ENCODE results near the gene GNG12.

The GNG12 gene

DNA sequence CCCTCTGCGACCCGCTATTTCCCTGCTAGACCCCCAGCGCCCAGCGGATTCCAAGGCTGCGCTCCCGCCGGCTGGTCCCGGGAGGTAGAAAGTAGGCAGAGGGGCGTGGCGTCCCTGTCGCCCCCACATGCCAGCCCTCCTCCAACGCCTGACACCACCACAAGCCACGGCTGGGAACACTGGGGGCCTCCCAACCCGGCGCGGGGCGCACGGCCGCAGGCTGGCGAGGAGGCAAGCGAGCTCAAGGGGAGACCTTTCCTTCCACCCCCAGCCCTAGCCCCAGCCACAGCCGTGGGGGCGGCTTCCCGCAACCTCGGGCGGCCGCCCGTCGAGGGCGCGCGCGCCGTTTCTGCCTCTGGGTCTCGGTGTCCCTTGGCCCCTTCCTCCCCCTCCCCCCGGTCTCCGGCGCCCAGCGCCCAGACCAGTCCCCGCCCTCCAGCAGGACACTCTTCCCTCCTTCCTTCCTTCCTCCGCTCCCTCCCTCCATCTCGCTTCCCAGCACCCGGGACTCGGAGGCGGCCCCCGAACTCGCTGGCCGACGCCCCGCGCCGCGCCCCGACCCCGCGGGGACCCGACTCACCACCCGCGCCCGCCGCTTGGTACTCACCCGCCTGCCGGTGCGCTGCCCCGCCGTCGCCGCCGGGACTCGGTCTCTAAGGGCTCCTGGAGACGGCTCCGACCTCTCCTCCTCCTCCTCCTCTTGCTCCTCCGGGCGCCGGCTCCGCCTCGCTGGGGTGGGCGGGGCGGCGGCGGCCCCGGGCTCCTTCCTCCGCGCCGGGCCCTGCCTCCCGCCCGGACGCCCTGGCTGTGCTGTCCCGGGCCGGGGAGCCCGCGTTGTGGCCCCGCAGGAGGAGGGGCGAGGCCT lies at the start of gene GNG12:
Gene GNG12 (minus strand): TSS at position 731 of the 865 bp plus-strand sequence. CDS start 125,781 bp downstream, outside the sequence.
- H2AFZ ChIP-seq (ENCODE audit: low read length, unreplicated experiment), result peak within 1 kb of the TSS; percentile 59
- peak within 1 kb of the TSS; percentile 90 for H3K27ac ChIP-seq (ENCODE audit: low read depth, low read length)

DNA sequence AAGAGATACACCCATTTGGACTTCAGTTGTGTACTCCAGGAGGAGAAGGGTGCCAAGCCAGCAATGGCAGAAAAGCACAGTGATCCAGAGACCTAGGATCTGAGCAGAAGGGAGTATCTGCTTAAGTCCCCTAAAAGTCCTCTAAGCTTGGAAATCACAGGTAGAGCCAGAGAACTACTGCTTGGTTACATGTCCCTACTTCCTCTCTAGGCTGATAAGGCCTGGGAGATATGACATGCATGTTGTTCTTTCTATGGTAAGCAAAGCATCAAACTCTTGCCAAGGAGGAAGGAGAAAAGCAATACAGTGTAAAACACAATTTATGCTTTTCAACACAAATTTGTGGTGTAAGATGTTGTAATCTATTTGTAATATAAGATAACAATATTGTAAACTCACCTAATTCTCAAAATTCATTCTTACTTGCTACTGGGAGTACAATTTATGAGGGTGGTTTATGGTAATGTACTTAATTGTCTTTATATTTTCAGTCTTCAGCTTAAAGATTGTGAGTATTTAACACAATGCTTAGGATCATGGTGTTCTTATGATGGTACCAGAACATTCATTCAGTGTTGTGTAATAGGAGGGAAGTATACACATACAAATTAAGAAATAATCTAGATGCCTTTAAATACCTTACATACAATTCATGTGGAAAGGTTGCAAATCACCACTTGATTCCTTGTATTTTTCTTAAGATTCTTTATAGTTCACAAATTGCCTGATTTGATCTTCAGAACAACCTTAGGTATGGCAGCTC lies 49.1 kb upstream of the GNG12 start:
- Histone ChIP-seq H3K27ac (ENCODE audit: low read depth, low read length) (peak overlapping the region; percentile 94), H3K36me3 (ENCODE audit: insufficient read depth, low read length) (no peaks in the 10 kb centered on the region), H3K4me3 (ENCODE audit: low read depth, low read length) (no peak overlapping the region), H3K27me3 (ENCODE audit: insufficient read depth, low read length) (no peaks in the 10 kb centered on the region), H2AFZ (ENCODE audit: low read length, unreplicated experiment) (no peak overlapping the region), H3K4me1 (ENCODE audit: control insufficient read depth, insufficient read depth, low read length, unreplicated experiment) (peaks cover 40% of the 10 kb centered on the region), H3K79me2 (ENCODE audit: control insufficient read depth, insufficient read depth, low read length, unreplicated experiment) (no peaks in the 10 kb centered on the region)

More for the DNA sequence above, at the start of gene GNG12:
- Histone ChIP-seq H3K36me3 (ENCODE audit: insufficient read depth, low read length) (peaks cover 7% of the 10 kb centered on the region), H3K4me1 (ENCODE audit: control insufficient read depth, insufficient read depth, low read length, unreplicated experiment) (peaks cover 45% of the 10 kb centered on the region), H3K79me2 (ENCODE audit: control insufficient read depth, insufficient read depth, low read length, unreplicated experiment) (peaks cover 49% of the 10 kb centered on the region), H3K27me3 (ENCODE audit: insufficient read depth, low read length) (no peaks in the 10 kb centered on the region), H3K4me3 (ENCODE audit: low read depth, low read length) (peak within 1 kb of the TSS; percentile 86)

GRCh38 chr1:67880056-67880601 lies 46.9 kb upstream of the GNG12 start:
- Histone ChIP-seq H3K27ac (ENCODE audit: low read depth, low read length) (peak overlapping the region; percentile 86), H3K36me3 (ENCODE audit: insufficient read depth, low read length) (no peaks in the 10 kb centered on the region), H3K4me1 (ENCODE audit: control insufficient read depth, insufficient read depth, low read length, unreplicated experiment) (peaks cover 40% of the 10 kb centered on the region), H3K27me3 (ENCODE audit: insufficient read depth, low read length) (no peaks in the 10 kb centered on the region), H3K4me3 (ENCODE audit: low read depth, low read length) (no peak overlapping the region; the same call in 1 of the 2 replicates), H3K79me2 (ENCODE audit: control insufficient read depth, insufficient read depth, low read length, unreplicated experiment) (no peaks in the 10 kb centered on the region), H2AFZ (ENCODE audit: low read length, unreplicated experiment) (no peak overlapping the region)

- H3K27ac ChIP-seq (ENCODE audit: low read depth, low read length), result peak overlapping the region; percentile 86
- H2AFZ ChIP-seq (ENCODE audit: low read length, unreplicated experiment), result no peak overlapping the region
- H3K79me2 ChIP-seq (ENCODE audit: control insufficient read depth, insufficient read depth, low read length, unreplicated experiment), result no peaks in the 10 kb centered on the region
- no peak overlapping the region for H3K4me3 ChIP-seq (ENCODE audit: low read depth, low read length)
- no peaks in the 10 kb centered on the region for H3K36me3 ChIP-seq (ENCODE audit: insufficient read depth, low read length)
- no peaks in the 10 kb centered on the region for H3K27me3 ChIP-seq (ENCODE audit: insufficient read depth, low read length)
- H3K4me1 ChIP-seq (ENCODE audit: control insufficient read depth, insufficient read depth, low read length, unreplicated experiment), result peaks cover 40% of the 10 kb centered on the region
Measured at GRCh38 chr1:67879485-67879884, 46.2 kb upstream of the GNG12 start.

DNA sequence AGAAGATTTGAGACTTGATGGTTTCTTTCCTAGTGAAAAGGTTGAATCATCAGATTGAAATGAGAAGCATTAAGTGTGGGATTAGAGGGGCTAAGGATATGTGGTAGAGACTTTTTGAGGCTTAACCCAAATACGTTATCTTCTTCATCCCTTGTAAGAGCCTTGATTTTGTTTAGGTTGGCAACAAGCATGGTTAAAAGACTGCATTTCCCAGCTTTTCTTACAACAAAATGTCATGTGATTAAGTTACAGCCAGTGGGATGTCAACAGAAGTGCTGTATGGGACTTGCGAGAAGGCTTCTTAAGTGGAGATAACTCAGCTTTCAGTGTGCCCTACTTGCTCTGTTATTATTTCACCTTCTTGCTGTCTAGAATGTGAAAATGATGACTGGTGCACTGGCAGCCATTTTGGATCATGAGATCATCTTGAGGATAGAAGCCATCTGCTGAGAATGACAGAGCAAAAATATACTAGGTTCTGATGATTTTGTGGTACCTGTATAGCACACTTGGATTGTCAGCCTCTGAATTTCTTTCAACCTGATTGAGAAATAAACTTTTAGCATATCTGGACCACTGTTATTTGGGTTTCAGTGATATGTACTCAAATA lies 41.3 kb upstream of the GNG12 start:
- H3K4me1 ChIP-seq (ENCODE audit: control insufficient read depth, insufficient read depth, low read length, unreplicated experiment), result peaks cover 2% of the 10 kb centered on the region
- H3K36me3 ChIP-seq (ENCODE audit: insufficient read depth, low read length), result no peaks in the 10 kb centered on the region
- no peak overlapping the region for H3K4me3 ChIP-seq (ENCODE audit: low read depth, low read length)
- no peaks in the 10 kb centered on the region for H3K27me3 ChIP-seq (ENCODE audit: insufficient read depth, low read length)
- no peak overlapping the region for H2AFZ ChIP-seq (ENCODE audit: low read length, unreplicated experiment)
- no peak overlapping the region for H3K27ac ChIP-seq (ENCODE audit: low read depth, low read length)
- no peaks in the 10 kb centered on the region for H3K79me2 ChIP-seq (ENCODE audit: control insufficient read depth, insufficient read depth, low read length, unreplicated experiment)

GRCh38 chr1:67869233-67869632 lies 36.0 kb upstream of the GNG12 start:
- Histone ChIP-seq H3K36me3 (ENCODE audit: insufficient read depth, low read length) (no peaks in the 10 kb centered on the region), H3K27me3 (ENCODE audit: insufficient read depth, low read length) (no peaks in the 10 kb centered on the region), H3K27ac (ENCODE audit: low read depth, low read length) (no peak overlapping the region), H3K4me1 (ENCODE audit: control insufficient read depth, insufficient read depth, low read length, unreplicated experiment) (no peaks in the 10 kb centered on the region), H3K4me3 (ENCODE audit: low read depth, low read length) (no peak overlapping the region), H3K79me2 (ENCODE audit: control insufficient read depth, insufficient read depth, low read length, unreplicated experiment) (no peaks in the 10 kb centered on the region), H2AFZ (ENCODE audit: low read length, unreplicated experiment) (no peak overlapping the region)

- Histone ChIP-seq H2AFZ (ENCODE audit: low read length, unreplicated experiment) (no peak overlapping the region), H3K79me2 (ENCODE audit: control insufficient read depth, insufficient read depth, low read length, unreplicated experiment) (no peaks in the 10 kb centered on the region), H3K4me1 (ENCODE audit: control insufficient read depth, insufficient read depth, low read length, unreplicated experiment) (no peaks in the 10 kb centered on the region), H3K4me3 (ENCODE audit: low read depth, low read length) (no peak overlapping the region), H3K36me3 (ENCODE audit: insufficient read depth, low read length) (no peaks in the 10 kb centered on the region), H3K27ac (ENCODE audit: low read depth, low read length) (no peak overlapping the region), H3K27me3 (ENCODE audit: insufficient read depth, low read length) (no peaks in the 10 kb centered on the region)
Measured at GRCh38 chr1:67863637-67864036, 30.4 kb upstream of the GNG12 start.

DNA sequence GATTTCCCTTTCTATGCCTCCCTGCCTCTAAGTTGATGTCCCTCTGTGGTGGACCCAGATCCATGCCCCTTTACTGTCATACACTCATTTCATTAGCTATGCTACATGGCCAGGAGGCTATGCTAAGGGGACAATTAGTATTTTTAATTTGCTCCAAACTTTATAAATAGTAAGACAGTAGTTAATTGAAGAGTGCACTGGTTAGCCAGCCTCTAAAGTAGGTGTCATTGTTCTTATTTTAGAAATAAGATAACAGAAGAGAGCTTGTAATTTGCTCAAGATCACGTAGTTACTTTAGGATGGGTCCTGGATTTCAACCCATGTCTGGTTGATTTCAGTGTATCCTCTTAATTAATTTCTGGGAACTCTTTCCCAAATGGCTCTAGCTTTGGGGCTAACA lies 29.4 kb upstream of the GNG12 start:
- Histone ChIP-seq H3K27me3 (ENCODE audit: insufficient read depth, low read length) (no peaks in the 10 kb centered on the region), H3K79me2 (ENCODE audit: control insufficient read depth, insufficient read depth, low read length, unreplicated experiment) (no peaks in the 10 kb centered on the region), H2AFZ (ENCODE audit: low read length, unreplicated experiment) (no peak overlapping the region), H3K36me3 (ENCODE audit: insufficient read depth, low read length) (no peaks in the 10 kb centered on the region), H3K4me3 (ENCODE audit: low read depth, low read length) (no peak overlapping the region), H3K27ac (ENCODE audit: low read depth, low read length) (no peak overlapping the region), H3K4me1 (ENCODE audit: control insufficient read depth, insufficient read depth, low read length, unreplicated experiment) (no peaks in the 10 kb centered on the region)

- Histone ChIP-seq H3K27me3 (ENCODE audit: insufficient read depth, low read length) (no peaks in the 10 kb centered on the region), H3K27ac (ENCODE audit: low read depth, low read length) (no peak overlapping the region), H3K4me3 (ENCODE audit: low read depth, low read length) (no peak overlapping the region), H3K36me3 (ENCODE audit: insufficient read depth, low read length) (no peaks in the 10 kb centered on the region), H3K4me1 (ENCODE audit: control insufficient read depth, insufficient read depth, low read length, unreplicated experiment) (no peaks in the 10 kb centered on the region), H3K79me2 (ENCODE audit: control insufficient read depth, insufficient read depth, low read length, unreplicated experiment) (no peaks in the 10 kb centered on the region), H2AFZ (ENCODE audit: low read length, unreplicated experiment) (no peak overlapping the region)
Measured at GRCh38 chr1:67861856-67862516, 28.7 kb upstream of the GNG12 start.

GRCh38 chr1:67860776-67861175 lies 27.5 kb upstream of the GNG12 start:
- H2AFZ ChIP-seq (ENCODE audit: low read length, unreplicated experiment), result no peak overlapping the region
- H3K79me2 ChIP-seq (ENCODE audit: control insufficient read depth, insufficient read depth, low read length, unreplicated experiment), result no peaks in the 10 kb centered on the region
- H3K4me1 ChIP-seq (ENCODE audit: control insufficient read depth, insufficient read depth, low read length, unreplicated experiment), result no peaks in the 10 kb centered on the region
- H3K27me3 ChIP-seq (ENCODE audit: insufficient read depth, low read length), result no peaks in the 10 kb centered on the region
- H3K36me3 ChIP-seq (ENCODE audit: insufficient read depth, low read length), result no peaks in the 10 kb centered on the region
- H3K4me3 ChIP-seq (ENCODE audit: low read depth, low read length), result no peak overlapping the region
- no peak overlapping the region for H3K27ac ChIP-seq (ENCODE audit: low read depth, low read length)

Data from ACC112 (cell line).